Ovary (tissue), 9 donors: Measurements from ENCODE around the gene PIP5K1A. TPM values are rescaled to one million over a fixed set of nuclear protein-coding genes. Genes with fewer than 3 reads are reported as not detected.
A peak's percentile ranks its signal among the peaks of the same experiment; 100 is the strongest.

Experiments
- DNase-seq, 5 donors: peaks; one replicate each; pipeline ENCODE4 v3.0.0-alpha.2; 2019 to 2020
- H3K27ac ChIP-seq, 2 donors: fragments of 200-600 bp; one replicate each; pipeline versions ENCODE4 v1.5.1 to v1.8.0; 2019 to 2022
- H3K27me3 ChIP-seq: fragments of 200-600 bp; one replicate; pipeline ENCODE4 v1.8.0; 2022
- H3K36me3 ChIP-seq: fragments of 200-600 bp; sonication (generic); one replicate; pipeline ENCODE4 v1.5.1; 2019
- H3K4me1 ChIP-seq: one replicate; pipeline ENCODE4 v1.8.1; 2013; ENCODE audit warnings: mild to moderate bottlenecking, moderate library complexity; ENCODE audit not compliant: insufficient read depth
- H3K4me3 ChIP-seq: fragments of 200-600 bp; sonication (generic); one replicate; pipeline ENCODE4 v1.5.1; 2017
- H3K9me3 ChIP-seq, 2 donors: fragments of 200-600 bp in 1 of 2; sonication (generic) in 1 of 2; one replicate each; pipeline versions ENCODE4 v1.5.1 to v1.8.1; 2013 to 2019; ENCODE audit warnings: mild to moderate bottlenecking in 1 of 2, moderate library complexity in 1 of 2
- CTCF ChIP-seq, 3 donors: fragments of 450-650 bp in 2 of 3; fragments of 200-600 bp in 1 of 3; IDR thresholded peaks; one replicate each; pipeline versions ENCODE4 v1.5.1 to v1.8.0; 2016 to 2022; ENCODE audit warnings: antibody characterized with exemption in 3 of 3, mild to moderate bottlenecking in 1 of 3
- EP300 ChIP-seq: sonication (generic); formaldehyde crosslinking; IDR thresholded peaks from one replicate; pipeline ENCODE4 v1.6.1; 2017; ENCODE audit warnings: antibody characterized with exemption
- POLR2A ChIP-seq: fragments of 450-650 bp; IDR thresholded peaks from one replicate; pipeline ENCODE4 v1.6.1; 2017; ENCODE audit warnings: antibody characterized with exemption, mild to moderate bottlenecking, moderate library complexity
- WGBS, 3 donors: extraction: QIAGEN DNeasy Blood & Tissue Kit in 1 of 3; methylation state at CpG; one replicate each; pipeline versions ENCODE4 v1.1.5 to v1.1.7; 2013 to 2017; 5-methylcytosine and 5-hydroxymethylcytosine counted together
- intact Hi-C, 4 donors: fragments of 100-400 bp; cut with DNase I; formaldehyde crosslinking; loops; one replicate each; pipeline versions ENCODE4 v1.11.0 to v1.15.1; 2022 to 2023
- polyA plus RNA-seq, 2 donors: library from polyadenylated mRNA; stranded (reverse); fragments of 200-250 nt in 1 of 2; fragments of 350-450 nt in 1 of 2; fragmentation: Illumina TruSeq in 1 of 2; extraction: RNeasy Lipid Tissue Mini Kit (QIAGEN cat#74804) in 1 of 2; gene quantifications; one replicate each; pipeline ENCODE4 v1.2.3, GENCODE V29; 2013 to 2014
- total RNA-seq, 7 donors: library from RNA; depleted of rRNA in 2 of 7; stranded (reverse); fragments of >200 nt in 2 of 7; fragmentation: NEBNext Ultra II Directional in 3 of 7; extraction: Animal tissue kit (Norgen Biotek cat#: 25700) in 3 of 7; gene quantifications; one replicate each; pipeline versions ENCODE4 v1.1.0 to v1.2.4, GENCODE V29; 2016 to 2023
- donor health status: DM: no; HTN: no; CAD: no; lungs with moderate emphysema.
- donor health status: DM: no; HTN: no; CAD: no.
- donor health status: Bipolar disorder and iron deficiency.
- donor health status: DM: yes; HTN: yes; CAD: no.
- donor health status: DM: no; HTN: no; CAD: no.
- donor health status: DM: yes; HTN: yes; CAD: no.

PIP5K1A gene
- total and polyA plus RNA-seq, 9 donors, result 19.8 to 62.8 (median 47.5) TPM

GRCh38 chr1:151286619-151287340, 88.4 kb downstream of the PIP5K1A start:
- H3K4me3 ChIP-seq, result no peak overlapping the region
- peaks cover 6% of the 10 kb centered on the region for H3K4me1 ChIP-seq
- TF ChIP-seq EP300, result no peak
- TF ChIP-seq CTCF (IDR thresholded peaks at IDR 0.05), result no peak
- no peak for TF ChIP-seq POLR2A
- intact Hi-C loops, result no loop called here
- H3K9me3 ChIP-seq, result no peaks in the 10 kb centered on the region
- H3K27ac ChIP-seq, result no peak overlapping the region
- H3K36me3 ChIP-seq, result no peaks in the 10 kb centered on the region
- H3K27me3 ChIP-seq, result no peaks in the 10 kb centered on the region
- peak in 1 of 5 donors; percentile 32 for DNase-seq
- WGBS, 3 donors, result 76 to 83% (median 79%) methylated on average over 10 of the region's 10 CpGs

- WGBS, 3 donors, result 79 to 88% (median 85%) methylated on average over 7 of the region's 7 CpGs
- Histone ChIP-seq H3K4me1 (peaks cover 6% of the 10 kb centered on the region), H3K36me3 (no peaks in the 10 kb centered on the region), H3K9me3 (no peaks in the 10 kb centered on the region), H3K27ac (no peak overlapping the region), H3K27me3 (no peaks in the 10 kb centered on the region), H3K4me3 (no peak overlapping the region)
- intact Hi-C loops, result no loop called here
- no peak for TF ChIP-seq EP300
- no peak for TF ChIP-seq CTCF (IDR thresholded peaks at IDR 0.05)
- no peak for TF ChIP-seq POLR2A
- no peak for DNase-seq
Observed at GRCh38 chr1:151287341-151287699, 89.0 kb downstream of the PIP5K1A start.

GRCh38 chr1:151287767-151288500, 89.6 kb downstream of the PIP5K1A start:
- Histone ChIP-seq H3K36me3 (no peaks in the 10 kb centered on the region), H3K27ac (no peak overlapping the region), H3K4me3 (no peak overlapping the region), H3K4me1 (peaks cover 6% of the 10 kb centered on the region), H3K9me3 (no peaks in the 10 kb centered on the region), H3K27me3 (no peaks in the 10 kb centered on the region)
- no peak for DNase-seq
- TF ChIP-seq EP300 (no peak), CTCF (IDR thresholded peaks at IDR 0.05) (no peak), POLR2A (no peak)
- intact Hi-C loops, result no loop called here
- WGBS, 3 donors, result 86 to 89% (median 86%) methylated on average over 22 of the region's 22 CpGs

- DNase-seq, result no peak
- Histone ChIP-seq H3K27me3 (no peaks in the 10 kb centered on the region), H3K4me3 (no peak overlapping the region), H3K9me3 (no peaks in the 10 kb centered on the region), H3K4me1 (peaks cover 6% of the 10 kb centered on the region), H3K36me3 (no peaks in the 10 kb centered on the region), H3K27ac (no peak overlapping the region)
- no peak for TF ChIP-seq CTCF (IDR thresholded peaks at IDR 0.05)
- TF ChIP-seq EP300, result no peak
- TF ChIP-seq POLR2A, result no peak
- WGBS, 3 donors, result 74 to 80% (median 80%) methylated on average over 14 of the region's 14 CpGs
- intact Hi-C loops, result no loop called here
Observed at GRCh38 chr1:151288502-151288901, 90.2 kb downstream of the PIP5K1A start.
